Articular chondrocyte of knee joint (primary cell): ENCODE measurements around the gene NOVA1. TPM values are rescaled to one million over a fixed set of nuclear protein-coding genes. Genes with fewer than 3 reads are reported as not detected.

ENCODE experiments used
- total RNA-seq: library from RNA; depleted of rRNA; stranded (reverse); fragments of >200 nt; gene quantifications from 2 replicates; pipeline ENCODE4 v1.2.3, GENCODE V29; 2012

The NOVA1 gene
- total RNA-seq, result 0.52 and 0.65 TPM in 2 replicates

GRCh38 chr14:26597589-26598080, at the start of gene NOVA1:
Gene NOVA1, minus strand, starts transcription at chr14:26598033. Its CDS starts 597 bp downstream, at chr14:26597436.

